Prostate gland (tissue), 2 donors: Measurements from ENCODE around the gene ZNFX1. TPM values are rescaled to one million over a fixed set of nuclear protein-coding genes. Genes with fewer than 3 reads are reported as not detected.

Experiments used
- DNase-seq: peaks from one replicate; pipeline ENCODE4 v3.0.0-alpha.2; 2019; ENCODE audit warnings: low spot score
- H3K27ac ChIP-seq, 2 donors: fragments of 200-600 bp; sonication (generic); 2 replicates each; pipeline ENCODE4 v1.5.1; 2017 to 2019
- H3K27me3 ChIP-seq: fragments of 200-600 bp; sonication (generic); replicated peaks from 2 replicates; pipeline ENCODE4 v1.5.1; 2019; ENCODE audit not compliant: insufficient read depth
- H3K36me3 ChIP-seq, 2 donors: fragments of 200-600 bp; sonication (generic); 1 replicate in 1 of 2; 2 replicates in 1 of 2; pipeline versions ENCODE4 v1.5.1 to v1.8.1; 2017 to 2019
- H3K4me1 ChIP-seq: fragments of 200-600 bp; sonication (generic); replicated peaks from 2 replicates; pipeline ENCODE4 v1.5.1; 2019
- H3K4me3 ChIP-seq, 2 donors: fragments of 200-600 bp; sonication (generic); 2 replicates each; pipeline ENCODE4 v1.5.1; 2017 to 2019
- H3K9me3 ChIP-seq: fragments of 200-600 bp; sonication (generic); 2 replicates; pipeline ENCODE4 v1.5.1; 2017
- CTCF ChIP-seq, 4 experiments: fragments of 200-600 bp in 2 of 4; fragments of 450-650 bp in 2 of 4; sonication (generic) in 2 of 4; IDR thresholded peaks; 1 replicate in 3 of 4; 2 replicates in 1 of 4; pipeline ENCODE4 v1.5.1; 2016 to 2019; ENCODE audit warnings: antibody characterized with exemption in 4 of 4, mild to moderate bottlenecking in 2 of 4, moderate library complexity in 2 of 4
- POLR2A ChIP-seq: fragments of 450-650 bp; IDR thresholded peaks from one replicate; pipeline ENCODE4 v1.6.1; 2016; ENCODE audit warnings: antibody characterized with exemption, mild to moderate bottlenecking
- POLR2AphosphoS5 ChIP-seq: sonication (generic); formaldehyde crosslinking; IDR thresholded peaks from one replicate; pipeline ENCODE4 v1.6.1; 2017; ENCODE audit warnings: antibody characterized with exemption
- WGBS: methylation state at CpG from one replicate; pipeline ENCODE4 v1.1.5; 2018; 5-methylcytosine and 5-hydroxymethylcytosine counted together
- intact Hi-C: fragments of 100-400 bp; cut with DNase I; formaldehyde crosslinking; loops from one replicate; pipeline ENCODE4 v1.14.2; 2022
- total RNA-seq, 2 donors: library from RNA; depleted of rRNA; stranded (reverse); fragments of >200 nt; gene quantifications; one replicate each; pipeline ENCODE4 v1.1.0, GENCODE V29; 2016

ZNFX1 gene
- total RNA-seq, 2 donors from 2014 or later: 25.6 to 32.7 TPM

DNA sequence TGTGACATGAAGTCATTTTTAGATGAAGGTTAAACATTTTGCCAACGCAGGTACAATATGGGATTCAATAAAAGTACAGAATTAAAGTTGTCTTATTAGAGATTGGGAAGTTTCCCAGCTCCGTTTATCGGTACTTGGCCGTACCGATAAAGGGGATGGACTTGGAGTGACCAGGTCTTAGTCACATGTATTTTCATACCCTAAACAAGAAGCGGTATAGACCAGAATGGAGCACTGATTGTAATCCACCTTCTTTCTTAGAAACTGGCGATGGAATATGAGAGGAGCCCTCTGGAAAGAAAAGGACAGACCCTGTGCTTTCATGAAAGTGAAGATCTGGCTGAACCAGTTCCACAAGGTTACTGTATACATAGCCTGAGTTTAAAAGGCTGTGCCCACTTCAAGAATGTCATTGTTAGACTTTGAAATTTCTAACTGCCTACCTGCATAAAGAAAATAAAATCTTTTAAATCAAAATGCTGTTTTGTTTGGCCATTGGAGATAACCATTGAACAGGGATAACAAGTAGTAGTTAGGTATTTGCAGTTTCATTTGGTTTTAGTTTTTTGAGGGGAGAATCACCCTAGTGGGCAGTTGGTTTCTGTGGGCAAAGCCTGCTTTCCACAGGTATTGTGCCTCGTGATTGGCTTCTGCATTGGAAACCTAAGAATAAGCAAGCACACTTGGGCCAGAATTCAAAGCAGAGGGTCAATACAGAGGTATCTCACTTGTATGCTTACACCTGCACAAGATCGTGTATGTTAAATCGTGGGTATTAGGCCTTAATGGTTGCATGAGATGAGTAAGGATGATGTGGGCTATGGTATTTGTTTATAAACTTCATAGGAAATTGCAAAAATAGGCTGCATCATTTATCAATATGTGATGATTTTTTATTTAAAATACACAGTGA is 11.2 kb upstream of the ZNFX1 start:
- Histone ChIP-seq H3K4me1 (no peaks in the 10 kb centered on the region), H3K4me3 (peak overlapping the region in 1 of 2 donors; percentile 4), H3K27ac (peak overlapping the region; percentile 55 to 70), H3K27me3 (no peaks in the 10 kb centered on the region), H3K9me3 (no peaks in the 10 kb centered on the region), H3K36me3 (peaks cover 5 to 29% of the 10 kb centered on the region in 2 donors)
- TF ChIP-seq POLR2AphosphoS5 (peak; percentile 84), CTCF (IDR thresholded peaks at IDR 0.05) (no peak), POLR2A (no peak)
- intact Hi-C loops: no loop called here
- DNase-seq: peak; percentile 86
- WGBS: 56% methylated on average over 10 of the region's 10 CpGs

DNA sequence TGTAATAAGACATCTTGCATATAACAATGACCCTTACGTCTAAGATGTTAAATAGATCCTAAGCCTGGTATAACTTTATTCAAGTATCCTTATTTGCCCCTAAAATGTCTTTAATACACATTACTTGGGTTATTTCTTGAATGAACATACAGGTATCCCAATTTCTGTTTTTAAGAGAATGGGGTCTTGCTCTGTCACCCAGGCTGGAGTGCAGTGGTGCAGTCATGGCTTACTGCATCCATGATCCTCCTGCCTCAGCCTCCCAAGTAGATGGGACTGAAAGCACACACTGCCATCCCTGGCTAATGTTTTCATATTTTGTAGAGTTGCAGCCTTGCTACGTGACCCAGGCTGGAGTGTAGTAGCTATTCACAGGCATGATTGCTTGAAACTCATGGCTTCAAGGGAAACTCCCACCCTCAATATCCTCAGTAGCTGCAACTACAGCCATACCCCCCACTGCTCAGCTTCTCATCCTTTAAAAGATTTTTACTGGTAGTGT is 10.4 kb upstream of the ZNFX1 start:
- Histone ChIP-seq H3K4me1 (peaks cover under 1% of the 10 kb centered on the region), H3K27ac (peak overlapping the region; percentile 55 to 70)

GRCh38 chr20:49287555-49288249 is 9.8 kb upstream of the ZNFX1 start:
- DNase-seq: no peak
- TF ChIP-seq POLR2AphosphoS5 (no peak), CTCF (IDR thresholded peaks at IDR 0.05) (no peak), POLR2A (no peak)
- Histone ChIP-seq H3K27me3 (no peaks in the 10 kb centered on the region), H3K9me3 (no peaks in the 10 kb centered on the region), H3K4me3 (no peak overlapping the region), H3K4me1 (peaks cover 3% of the 10 kb centered on the region), H3K36me3 (peaks cover 5 to 32% of the 10 kb centered on the region in 2 donors), H3K27ac (peak overlapping the region; percentile 55 to 70)
- intact Hi-C loops: no loop called here

More for the DNA sequence above, 10.4 kb upstream of the ZNFX1 start:
- peak overlapping the region in 1 of 2 donors; percentile 4 for H3K4me3 ChIP-seq
- H3K27me3 ChIP-seq: no peaks in the 10 kb centered on the region
- DNase-seq: no peak
- 81% methylated on average over 2 of the region's 2 CpGs for WGBS
- intact Hi-C loops: no loop called here
- TF ChIP-seq CTCF (IDR thresholded peaks at IDR 0.05) (no peak), POLR2AphosphoS5 (no peak), POLR2A (no peak)
- no peaks in the 10 kb centered on the region for H3K9me3 ChIP-seq
- H3K36me3 ChIP-seq: peaks cover 5 to 29% of the 10 kb centered on the region in 2 donors

DNA sequence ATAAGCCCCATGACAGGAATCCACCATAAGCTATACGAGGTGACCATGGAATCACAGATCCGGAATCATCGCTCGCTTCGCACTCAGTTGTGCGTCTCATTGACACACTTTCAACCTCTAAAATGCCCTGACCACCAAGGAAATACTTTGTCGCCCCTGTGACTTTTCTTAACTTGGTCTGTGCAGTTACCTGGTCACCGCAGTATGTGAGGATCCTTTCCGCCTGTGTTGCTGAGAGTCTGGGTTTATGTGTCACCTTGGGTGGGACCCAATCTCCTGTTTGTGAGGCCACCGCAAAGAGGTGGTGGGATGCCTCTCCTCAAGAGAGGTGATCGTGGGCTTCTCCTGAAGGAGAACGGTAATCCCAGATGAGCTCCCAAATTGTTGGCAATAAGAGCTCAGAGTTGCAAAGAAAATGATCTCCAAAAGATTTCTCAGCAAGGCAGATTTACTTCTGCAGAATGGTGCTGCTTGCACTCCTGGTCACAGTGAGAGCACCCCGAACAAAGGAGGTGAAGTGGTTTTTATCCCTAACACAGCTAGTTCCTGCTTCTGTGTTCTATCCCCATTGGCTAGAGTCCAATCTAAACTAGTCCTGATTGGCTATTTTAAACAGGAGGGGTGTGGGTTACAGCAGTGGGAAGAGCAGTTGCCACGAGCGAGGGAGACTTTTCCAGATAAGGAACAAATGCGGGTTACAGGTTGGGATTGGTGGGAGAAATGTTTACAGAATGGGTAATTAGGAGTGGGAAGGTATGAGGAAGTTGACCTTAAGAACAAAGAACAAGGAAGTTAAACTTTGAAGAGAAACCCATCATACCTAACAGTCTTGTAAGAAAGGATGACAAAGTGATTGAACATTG is 9.1 kb upstream of the ZNFX1 start:
- intact Hi-C loops: no loop called here
- Histone ChIP-seq H3K27me3 (no peaks in the 10 kb centered on the region), H3K9me3 (no peaks in the 10 kb centered on the region), H3K27ac (peak overlapping the region in 1 of 2 donors; percentile 70), H3K4me1 (peaks cover 3% of the 10 kb centered on the region), H3K4me3 (no peak overlapping the region), H3K36me3 (peaks cover 5 to 38% of the 10 kb centered on the region in 2 donors)
- TF ChIP-seq POLR2AphosphoS5 (no peak), CTCF (IDR thresholded peaks at IDR 0.05) (no peak), POLR2A (no peak)
- no peak for DNase-seq
- 94% methylated on average over 16 of the region's 16 CpGs for WGBS
